ENCODE measurements around the gene FBXW8.

DNA sequence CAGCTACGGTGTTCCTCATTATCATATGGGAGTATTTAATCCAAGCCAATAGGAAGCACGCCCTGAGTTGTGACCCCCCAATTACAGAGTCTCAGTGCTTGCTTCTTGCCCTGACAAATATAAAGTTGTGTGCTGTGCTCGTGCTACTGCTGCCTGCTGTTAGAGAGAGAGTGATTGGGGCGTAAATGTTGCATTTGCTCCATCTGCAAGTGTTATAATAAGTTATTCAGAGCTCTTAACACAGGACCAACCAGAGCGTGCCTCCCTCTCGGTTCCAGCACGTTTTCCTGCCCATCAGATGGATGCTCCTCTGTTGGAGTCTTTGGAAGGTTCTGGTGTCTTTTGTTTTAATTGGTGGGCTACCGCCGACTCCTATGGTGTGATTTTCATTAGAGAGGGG, 107.1 kb downstream of the FBXW8 start:
- TF ChIP-seq YY1 (IDR thresholded peaks at IDR 0.05): no peak
- TF ChIP-seq, protein P1, sequence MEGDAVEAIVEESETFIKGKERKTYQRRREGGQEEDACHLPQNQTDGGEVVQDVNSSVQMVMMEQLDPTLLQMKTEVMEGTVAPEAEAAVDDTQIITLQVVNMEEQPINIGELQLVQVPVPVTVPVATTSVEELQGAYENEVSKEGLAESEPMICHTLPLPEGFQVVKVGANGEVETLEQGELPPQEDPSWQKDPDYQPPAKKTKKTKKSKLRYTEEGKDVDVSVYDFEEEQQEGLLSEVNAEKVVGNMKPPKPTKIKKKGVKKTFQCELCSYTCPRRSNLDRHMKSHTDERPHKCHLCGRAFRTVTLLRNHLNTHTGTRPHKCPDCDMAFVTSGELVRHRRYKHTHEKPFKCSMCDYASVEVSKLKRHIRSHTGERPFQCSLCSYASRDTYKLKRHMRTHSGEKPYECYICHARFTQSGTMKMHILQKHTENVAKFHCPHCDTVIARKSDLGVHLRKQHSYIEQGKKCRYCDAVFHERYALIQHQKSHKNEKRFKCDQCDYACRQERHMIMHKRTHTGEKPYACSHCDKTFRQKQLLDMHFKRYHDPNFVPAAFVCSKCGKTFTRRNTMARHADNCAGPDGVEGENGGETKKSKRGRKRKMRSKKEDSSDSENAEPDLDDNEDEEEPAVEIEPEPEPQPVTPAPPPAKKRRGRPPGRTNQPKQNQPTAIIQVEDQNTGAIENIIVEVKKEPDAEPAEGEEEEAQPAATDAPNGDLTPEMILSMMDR (IDR thresholded peaks at IDR 0.05; ENCODE audit: low read depth, low read length, missing input control): no peak
- no peak for TF ChIP-seq GABPA (IDR thresholded peaks at IDR 0.05 in 1 of 2, conservative IDR thresholded peaks at IDR 0.05 in 1 of 2)
- TF ChIP-seq, protein P2, sequence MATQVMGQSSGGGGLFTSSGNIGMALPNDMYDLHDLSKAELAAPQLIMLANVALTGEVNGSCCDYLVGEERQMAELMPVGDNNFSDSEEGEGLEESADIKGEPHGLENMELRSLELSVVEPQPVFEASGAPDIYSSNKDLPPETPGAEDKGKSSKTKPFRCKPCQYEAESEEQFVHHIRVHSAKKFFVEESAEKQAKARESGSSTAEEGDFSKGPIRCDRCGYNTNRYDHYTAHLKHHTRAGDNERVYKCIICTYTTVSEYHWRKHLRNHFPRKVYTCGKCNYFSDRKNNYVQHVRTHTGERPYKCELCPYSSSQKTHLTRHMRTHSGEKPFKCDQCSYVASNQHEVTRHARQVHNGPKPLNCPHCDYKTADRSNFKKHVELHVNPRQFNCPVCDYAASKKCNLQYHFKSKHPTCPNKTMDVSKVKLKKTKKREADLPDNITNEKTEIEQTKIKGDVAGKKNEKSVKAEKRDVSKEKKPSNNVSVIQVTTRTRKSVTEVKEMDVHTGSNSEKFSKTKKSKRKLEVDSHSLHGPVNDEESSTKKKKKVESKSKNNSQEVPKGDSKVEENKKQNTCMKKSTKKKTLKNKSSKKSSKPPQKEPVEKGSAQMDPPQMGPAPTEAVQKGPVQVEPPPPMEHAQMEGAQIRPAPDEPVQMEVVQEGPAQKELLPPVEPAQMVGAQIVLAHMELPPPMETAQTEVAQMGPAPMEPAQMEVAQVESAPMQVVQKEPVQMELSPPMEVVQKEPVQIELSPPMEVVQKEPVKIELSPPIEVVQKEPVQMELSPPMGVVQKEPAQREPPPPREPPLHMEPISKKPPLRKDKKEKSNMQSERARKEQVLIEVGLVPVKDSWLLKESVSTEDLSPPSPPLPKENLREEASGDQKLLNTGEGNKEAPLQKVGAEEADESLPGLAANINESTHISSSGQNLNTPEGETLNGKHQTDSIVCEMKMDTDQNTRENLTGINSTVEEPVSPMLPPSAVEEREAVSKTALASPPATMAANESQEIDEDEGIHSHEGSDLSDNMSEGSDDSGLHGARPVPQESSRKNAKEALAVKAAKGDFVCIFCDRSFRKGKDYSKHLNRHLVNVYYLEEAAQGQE (IDR thresholded peaks at IDR 0.05): no peak
- TF ChIP-seq EGR1 (IDR thresholded peaks at IDR 0.05; ENCODE audit: low read depth in 2 of 2): no peak
- TF ChIP-seq SP1 (IDR thresholded peaks at IDR 0.05): no peak

Measured in liver (tissue), 3 donors.